T-helper 2 cell treated with Interferon-gamma antibody and Interleukin-4, amounts not matched to agents 100 ng/mL and 5 ng/mL, for 36 hours (primary cell): ENCODE results near the gene NCAPD3. TPM values are rescaled to one million over a fixed set of nuclear protein-coding genes. Genes with fewer than 3 reads are reported as not detected.
"Not testable (repeated sequence)": the region's sequence is repeated elsewhere in the genome, so short reads cannot be mapped to it uniquely, and the experiment has no call there.

ENCODE experiments used
- intact Hi-C: fragments of 100-400 bp; cut with micrococcal nuclease; formaldehyde crosslinking; loops from one replicate; pipeline ENCODE4 v1.15.1; 2023
- total RNA-seq: library from RNA; stranded (reverse); gene quantifications from 2 replicates; pipeline ENCODE4 v1.2.3, GENCODE V29; 2022

NCAPD3 gene
- total RNA-seq, 1 donor from 2014 or later, result 104 TPM

- intact Hi-C loops, result no loop called here
Observed at GRCh38 chr11:134230339-134230738, 6.6 kb upstream of the NCAPD3 start.

- intact Hi-C loops, result no loop called here
Observed at GRCh38 chr11:134229126-134229790, 5.5 kb upstream of the NCAPD3 start.

GRCh38 chr11:134228625-134229024 is 4.9 kb upstream of the NCAPD3 start:
- intact Hi-C loops, result no loop called here

GRCh38 chr11:134226806-134227325 is 3.1 kb upstream of the NCAPD3 start:
- intact Hi-C loops, result no loop called here

- intact Hi-C loops, result loop anchor here (1.0 to 2.0 kb wide), 5 partner anchors 18 to 280 kb away; partner anchors contain the start of genes ACAD8, JAM3 and THYN1
Observed at GRCh38 chr11:134224710-134225664, 1.2 kb upstream of the NCAPD3 start.

GRCh38 chr11:134223121-134223520 is 646 bp downstream of the NCAPD3 start:
- intact Hi-C loops, result no loop called here

GRCh38 chr11:134216816-134217215 is 7.0 kb downstream of the NCAPD3 start:
- intact Hi-C loops, result no loop called here

GRCh38 chr11:134215836-134216235 is 7.9 kb downstream of the NCAPD3 start:
- intact Hi-C loops, result no loop called here

- intact Hi-C loops, result loop anchor here (1.0 kb wide), 2 partner anchors 17 to 37 kb away; partner anchors contain the start of gene VPS26B
Observed at GRCh38 chr11:134207538-134208239, 16.1 kb downstream of the NCAPD3 start.

- intact Hi-C loops, result no loop called here
Observed at GRCh38 chr11:134206185-134206584, 17.6 kb downstream of the NCAPD3 start.

GRCh38 chr11:134205729-134206128 is 18.0 kb downstream of the NCAPD3 start:
- intact Hi-C loops, result no loop called here

GRCh38 chr11:134202661-134203060 is 21.1 kb downstream of the NCAPD3 start:
- intact Hi-C loops, result no loop called here

- intact Hi-C loops, result no loop called here
Observed at GRCh38 chr11:134200688-134201087, 23.1 kb downstream of the NCAPD3 start.

- intact Hi-C loops, result no loop called here
Observed at GRCh38 chr11:134199531-134199930, 24.2 kb downstream of the NCAPD3 start.

- intact Hi-C loops, result no loop called here
Observed at GRCh38 chr11:134196756-134197155, 27.0 kb downstream of the NCAPD3 start.

- intact Hi-C loops, result not testable (repeated sequence)
Observed at GRCh38 chr11:134188092-134188491, 35.7 kb downstream of the NCAPD3 start.

GRCh38 chr11:134181707-134182106 is 42.1 kb downstream of the NCAPD3 start:
- intact Hi-C loops, result no loop called here

- intact Hi-C loops, result no loop called here
Observed at GRCh38 chr11:134178032-134178674, 45.6 kb downstream of the NCAPD3 start.

GRCh38 chr11:134176284-134176683 is 47.5 kb downstream of the NCAPD3 start:
- intact Hi-C loops, result no loop called here

- intact Hi-C loops, result no loop called here
Observed at GRCh38 chr11:134173296-134173695, 50.5 kb downstream of the NCAPD3 start.

- intact Hi-C loops, result no loop called here
Observed at GRCh38 chr11:134171951-134172350, 51.8 kb downstream of the NCAPD3 start.
